ENCODE results near the gene IFT27.
"Not testable (repeated sequence)": the region's sequence is repeated elsewhere in the genome, so short reads cannot be mapped to it uniquely, and the experiment has no call there.

The IFT27 gene

DNA sequence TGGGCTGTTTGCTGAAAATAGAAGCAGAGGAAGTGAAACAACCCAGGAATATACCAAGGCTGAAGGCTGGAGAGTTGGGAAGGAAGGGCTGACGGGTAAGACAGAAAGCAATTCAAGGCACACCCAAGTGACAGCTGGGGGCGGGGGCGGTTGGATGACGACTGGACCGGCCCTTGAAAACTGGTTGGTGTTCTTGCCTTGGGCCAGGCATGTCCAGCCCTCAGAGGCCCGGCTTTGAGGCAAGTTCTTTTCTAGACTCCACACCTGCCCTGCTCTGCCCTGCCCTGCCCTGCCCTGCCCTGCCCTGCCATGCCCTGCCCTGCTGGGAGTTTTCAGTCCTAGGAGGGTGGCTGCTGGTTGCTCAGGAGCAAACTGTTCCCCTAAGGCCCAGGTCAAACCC is 38.1 kb downstream of the IFT27 start:
- no peak for DNase-seq (ENCODE audit: extremely low read depth, low read depth)
- TF ChIP-seq, protein P1, sequence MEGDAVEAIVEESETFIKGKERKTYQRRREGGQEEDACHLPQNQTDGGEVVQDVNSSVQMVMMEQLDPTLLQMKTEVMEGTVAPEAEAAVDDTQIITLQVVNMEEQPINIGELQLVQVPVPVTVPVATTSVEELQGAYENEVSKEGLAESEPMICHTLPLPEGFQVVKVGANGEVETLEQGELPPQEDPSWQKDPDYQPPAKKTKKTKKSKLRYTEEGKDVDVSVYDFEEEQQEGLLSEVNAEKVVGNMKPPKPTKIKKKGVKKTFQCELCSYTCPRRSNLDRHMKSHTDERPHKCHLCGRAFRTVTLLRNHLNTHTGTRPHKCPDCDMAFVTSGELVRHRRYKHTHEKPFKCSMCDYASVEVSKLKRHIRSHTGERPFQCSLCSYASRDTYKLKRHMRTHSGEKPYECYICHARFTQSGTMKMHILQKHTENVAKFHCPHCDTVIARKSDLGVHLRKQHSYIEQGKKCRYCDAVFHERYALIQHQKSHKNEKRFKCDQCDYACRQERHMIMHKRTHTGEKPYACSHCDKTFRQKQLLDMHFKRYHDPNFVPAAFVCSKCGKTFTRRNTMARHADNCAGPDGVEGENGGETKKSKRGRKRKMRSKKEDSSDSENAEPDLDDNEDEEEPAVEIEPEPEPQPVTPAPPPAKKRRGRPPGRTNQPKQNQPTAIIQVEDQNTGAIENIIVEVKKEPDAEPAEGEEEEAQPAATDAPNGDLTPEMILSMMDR (IDR thresholded peaks at IDR 0.05; ENCODE audit: low read depth, low read length): no peak

DNA sequence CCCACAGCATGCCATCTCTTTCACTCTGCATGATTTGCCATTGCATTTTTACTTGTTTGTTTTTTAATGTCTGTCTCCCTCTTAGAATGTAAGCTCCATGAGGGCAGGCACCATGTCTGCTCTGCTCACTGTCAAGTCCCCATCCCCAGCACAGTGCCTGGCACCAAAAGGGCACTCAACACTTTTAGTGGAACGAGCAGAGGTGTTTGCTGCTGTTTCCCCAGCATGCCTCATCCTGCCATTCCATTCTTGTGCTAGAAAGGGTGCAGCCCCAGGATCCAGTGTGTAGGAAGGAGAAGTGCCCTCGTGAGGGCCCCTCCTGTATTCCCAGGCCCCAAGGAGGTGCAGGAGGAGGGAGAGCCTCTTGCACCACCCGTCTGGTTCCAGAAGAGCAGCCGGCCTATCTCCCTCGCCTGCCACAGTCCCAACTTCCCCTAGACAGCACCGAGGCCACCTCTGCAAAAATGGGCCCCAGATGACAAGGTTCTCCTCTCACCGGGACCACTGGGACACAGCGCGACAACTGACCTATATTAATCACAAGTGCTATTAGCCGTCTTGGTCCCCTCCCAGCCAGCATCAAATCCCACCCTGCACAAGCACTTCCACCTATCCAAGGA is 39.1 kb downstream of the IFT27 start:
- DNase-seq (ENCODE audit: extremely low read depth, low read depth): no peak
- TF ChIP-seq, protein P1 (IDR thresholded peaks at IDR 0.05; ENCODE audit: low read depth, low read length): no peak

DNA sequence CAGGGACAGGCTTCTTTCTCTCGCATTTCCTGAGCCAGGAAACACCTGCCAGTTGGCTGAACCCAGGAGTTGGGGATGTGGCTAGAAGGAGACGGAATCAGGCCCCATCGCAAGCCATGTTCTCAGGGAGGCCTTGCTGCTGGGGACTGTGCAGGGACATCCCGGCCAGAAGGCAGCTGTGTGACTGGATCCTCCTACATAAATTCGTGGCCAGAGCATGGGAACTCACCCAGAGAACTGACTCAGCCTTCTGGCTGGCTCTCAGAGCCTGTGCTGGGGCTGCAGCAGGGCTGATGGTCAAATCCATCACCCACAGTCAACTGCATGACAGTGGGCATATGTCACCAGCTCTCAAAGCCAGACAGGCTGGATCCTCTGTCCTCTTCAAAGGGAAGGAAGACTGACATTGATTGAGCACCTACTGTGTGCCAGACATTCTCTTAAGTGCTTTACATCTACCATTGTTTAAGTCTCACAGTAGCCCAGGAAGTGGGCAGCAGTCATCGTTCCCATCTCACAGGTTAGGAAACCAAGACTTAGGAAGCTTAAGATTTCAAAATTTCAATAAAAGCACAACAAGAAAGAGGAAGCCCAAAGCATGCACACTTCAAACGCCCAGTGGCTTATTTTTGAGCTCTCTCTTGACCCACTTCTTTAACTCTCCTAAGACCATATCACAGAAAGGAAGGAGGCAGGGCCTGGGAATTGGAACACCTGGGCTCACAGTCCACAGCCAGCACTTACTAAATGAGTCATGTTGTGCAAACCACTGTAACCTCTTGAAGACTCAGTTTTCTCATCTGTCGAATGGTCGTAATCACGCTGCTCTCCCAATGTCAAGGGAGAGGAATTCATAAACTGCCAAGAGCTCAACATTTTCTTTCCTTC is 41.5 kb downstream of the IFT27 start:
- no peak for DNase-seq (ENCODE audit: extremely low read depth, low read depth)

DNA sequence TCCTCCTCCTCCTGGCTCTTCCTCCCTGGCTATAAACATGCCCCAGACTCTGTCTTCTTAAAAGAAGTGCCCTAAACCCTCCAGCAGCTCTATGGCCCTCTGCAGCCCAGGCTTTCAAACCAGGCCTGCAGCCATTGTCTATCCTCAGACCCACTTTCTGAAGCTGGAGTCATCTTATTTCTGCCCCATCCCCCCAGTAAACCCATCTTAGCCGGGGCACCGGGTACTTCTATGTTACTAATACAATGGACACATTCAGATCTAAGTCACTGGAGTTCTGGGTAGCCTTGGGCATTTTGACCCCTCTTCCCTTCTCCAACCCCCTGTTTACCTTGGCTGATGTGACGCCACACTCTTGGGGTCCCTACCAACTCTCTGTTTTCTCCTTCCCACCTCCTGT is 42.6 kb downstream of the IFT27 start:
- TF ChIP-seq, protein P1 (IDR thresholded peaks at IDR 0.05; ENCODE audit: low read depth, low read length): no peak
- DNase-seq (ENCODE audit: extremely low read depth, low read depth): no peak

More for the DNA sequence above, 41.5 kb downstream of the IFT27 start:
- TF ChIP-seq, protein P1 (IDR thresholded peaks at IDR 0.05; ENCODE audit: low read depth, low read length): no peak

DNA sequence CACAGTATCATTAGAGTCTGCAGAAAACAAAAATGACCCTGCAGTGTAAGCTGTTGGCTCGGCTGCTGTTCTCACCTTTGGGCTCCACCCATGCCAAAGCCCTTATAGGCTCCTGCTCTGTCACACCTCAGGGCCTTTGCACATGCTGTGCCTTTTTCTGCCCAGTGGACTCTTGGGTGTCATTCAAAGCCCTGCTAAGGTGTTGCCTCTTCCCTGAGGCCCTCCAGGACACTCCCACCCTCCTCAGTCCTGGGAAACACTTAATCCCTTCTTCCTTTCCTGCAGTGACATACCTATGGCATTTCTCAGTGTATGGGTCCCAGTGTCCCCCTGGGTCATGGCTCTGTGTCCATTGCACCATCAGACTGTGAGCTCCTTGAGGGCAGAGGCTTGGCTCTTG is 43.3 kb downstream of the IFT27 start:
- DNase-seq (ENCODE audit: extremely low read depth, low read depth): no peak
- TF ChIP-seq, protein P1 (IDR thresholded peaks at IDR 0.05; ENCODE audit: low read depth, low read length): no peak

DNA sequence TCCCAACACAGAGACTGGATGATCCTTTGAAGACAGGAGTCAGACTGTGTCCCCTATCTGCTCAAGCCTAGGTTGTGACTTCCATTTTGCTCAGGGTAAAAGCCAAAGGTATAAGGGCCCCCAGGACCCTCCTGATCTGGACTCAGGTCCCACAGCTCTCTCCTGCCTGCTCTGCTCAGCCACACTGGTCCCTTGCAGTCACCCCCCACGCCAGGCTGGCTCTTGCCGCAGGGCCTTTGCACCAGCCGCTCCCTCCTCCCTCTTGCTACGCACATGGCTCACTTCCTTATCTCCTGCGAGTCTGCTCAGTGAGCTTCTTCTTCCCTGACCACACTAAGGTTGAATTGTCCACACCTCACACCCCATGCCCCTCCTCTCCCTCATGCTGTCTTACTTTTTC is 44.0 kb downstream of the IFT27 start:
- no peak for DNase-seq (ENCODE audit: extremely low read depth, low read depth)
- TF ChIP-seq, protein P1 (IDR thresholded peaks at IDR 0.05; ENCODE audit: low read depth, low read length): no peak

DNA sequence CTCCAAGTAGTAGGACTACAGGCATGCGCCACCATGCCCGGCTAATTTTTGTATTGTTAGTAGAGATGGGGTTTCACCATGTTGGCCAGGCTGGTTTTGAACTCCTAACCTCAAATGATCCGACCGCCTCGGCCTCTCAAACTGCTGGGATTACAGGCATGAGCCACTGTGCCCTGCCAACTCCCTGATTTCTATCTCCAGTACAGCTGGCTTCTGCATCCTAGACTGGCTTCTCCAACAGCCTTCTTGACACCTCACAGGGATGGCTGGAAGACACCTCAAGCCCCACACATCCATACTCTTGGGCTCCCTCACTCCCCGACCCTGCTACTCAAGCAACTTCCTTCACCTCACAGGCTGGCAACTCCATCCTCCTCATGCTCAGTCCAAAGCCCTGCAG is 44.6 kb downstream of the IFT27 start:
- not testable (repeated sequence) for DNase-seq (ENCODE audit: extremely low read depth, low read depth)
